GM19238 (cell line): Measurements from ENCODE around the gene REST.

Experiments
- DNase-seq: peaks from one replicate; pipeline ENCODE4 v3.0.0; 2011; ENCODE audit warnings: low spot score; ENCODE audit not compliant: insufficient read length

REST gene

GRCh38 chr4:56976283-56976836, 68.7 kb downstream of the REST start:
- DNase-seq = no peak

- peak; percentile 22 for DNase-seq
Measured at GRCh38 chr4:56976837-56977320, 69.2 kb downstream of the REST start.

- DNase-seq = peak; percentile 79
Measured at GRCh38 chr4:56977321-56978012, 69.8 kb downstream of the REST start, which contains the start of gene NOA1. TSS of gene NOA1 (minus strand) at chr4:56977606. CDS start at chr4:56977585, 21 bp downstream.

GRCh38 chr4:56978750-56979303, 71.1 kb downstream of the REST start, which contains the start of gene POLR2B:
TSS of gene POLR2B (plus strand) at chr4:56978896. CDS start at chr4:56978986, 90 bp downstream.
- DNase-seq = peak; percentile 65

GRCh38 chr4:56979421-56980072, 71.8 kb downstream of the REST start:
- DNase-seq = no peak

GRCh38 chr4:56981795-56982201, 74.1 kb downstream of the REST start:
- no peak for DNase-seq

GRCh38 chr4:56986192-56986591, 78.5 kb downstream of the REST start:
- DNase-seq = no peak

GRCh38 chr4:56986952-56987351, 79.3 kb downstream of the REST start:
- DNase-seq = no peak

GRCh38 chr4:56990109-56990905, 82.6 kb downstream of the REST start:
- DNase-seq = no peak

GRCh38 chr4:56995525-56995924, 87.8 kb downstream of the REST start:
- no peak for DNase-seq

- DNase-seq = no peak
Measured at GRCh38 chr4:56999751-57000150, 92.1 kb downstream of the REST start.

- no peak for DNase-seq
Measured at GRCh38 chr4:57013543-57014120, 105.9 kb downstream of the REST start.
